Ishikawa (cell line): ENCODE results near the gene BABAM2.

Source experiments
- CEBPB ChIP-seq: IDR thresholded peaks from 2 replicates; pipeline ENCODE4 v1.6.1; 2012
- CREB1 ChIP-seq: IDR thresholded peaks from 2 replicates; pipeline ENCODE4 v1.6.1; 2012; ENCODE audit warnings: low read depth
- EGR1 ChIP-seq: IDR thresholded peaks from 2 replicates; pipeline ENCODE4 v1.6.1; 2012
- EP300 ChIP-seq: IDR thresholded peaks from 2 replicates; pipeline ENCODE4 v1.6.1; 2012; ENCODE audit warnings: borderline replicate concordance
- FOXM1 ChIP-seq: IDR thresholded peaks from 2 replicates; pipeline ENCODE4 v1.6.1; 2012; ENCODE audit warnings: low read depth, borderline replicate concordance
- MAX ChIP-seq: IDR thresholded peaks from 2 replicates; pipeline ENCODE4 v1.6.1; 2012
- NFIC ChIP-seq: IDR thresholded peaks from 2 replicates; pipeline ENCODE4 v1.6.1; 2012
- RAD21 ChIP-seq: IDR thresholded peaks from 2 replicates; pipeline ENCODE4 v1.6.1; 2012; ENCODE audit warnings: low read depth
- TAF1 ChIP-seq: IDR thresholded peaks from 2 replicates; pipeline ENCODE4 v1.6.1; 2012; ENCODE audit warnings: low read depth, mild to moderate bottlenecking
- TCF12 ChIP-seq: IDR thresholded peaks from 2 replicates; pipeline ENCODE4 v1.6.1; 2012; ENCODE audit warnings: low read depth
- TEAD4 ChIP-seq: IDR thresholded peaks from 2 replicates; pipeline ENCODE4 v1.6.1; 2012
- USF1 ChIP-seq: IDR thresholded peaks from 2 replicates; pipeline ENCODE4 v1.6.1; 2012
- YY1 ChIP-seq: IDR thresholded peaks from 2 replicates; pipeline ENCODE4 v1.6.1; 2012; ENCODE audit warnings: low read depth
- ZBTB7A ChIP-seq: IDR thresholded peaks from 2 replicates; pipeline ENCODE4 v1.6.1; 2012; ENCODE audit warnings: low read depth
- TF ChIP-seq, protein P1 (sequence below): IDR thresholded peaks from 2 replicates; pipeline ENCODE4 v1.6.1; 2012; ENCODE audit warnings: low read depth, mild to moderate bottlenecking

The BABAM2 gene

GRCh38 chr2:27977731-27978312 lies 87.3 kb downstream of the BABAM2 start:
- TF ChIP-seq CREB1, result no peak
- no peak for TF ChIP-seq YY1
- TF ChIP-seq EP300, result peak; percentile 36; the same call in 1 of the 2 replicates
- no peak for TF ChIP-seq CEBPB
- TF ChIP-seq TAF1, result no peak

GRCh38 chr2:27980242-27980641 lies 89.7 kb downstream of the BABAM2 start:
- TF ChIP-seq USF1, result no peak
- TF ChIP-seq TCF12, result no peak
- TF ChIP-seq TEAD4, result peak; percentile 29; the same call in 1 of the 2 replicates
- TF ChIP-seq CEBPB, result no peak
- TF ChIP-seq CREB1, result no peak
- TF ChIP-seq, protein P1, sequence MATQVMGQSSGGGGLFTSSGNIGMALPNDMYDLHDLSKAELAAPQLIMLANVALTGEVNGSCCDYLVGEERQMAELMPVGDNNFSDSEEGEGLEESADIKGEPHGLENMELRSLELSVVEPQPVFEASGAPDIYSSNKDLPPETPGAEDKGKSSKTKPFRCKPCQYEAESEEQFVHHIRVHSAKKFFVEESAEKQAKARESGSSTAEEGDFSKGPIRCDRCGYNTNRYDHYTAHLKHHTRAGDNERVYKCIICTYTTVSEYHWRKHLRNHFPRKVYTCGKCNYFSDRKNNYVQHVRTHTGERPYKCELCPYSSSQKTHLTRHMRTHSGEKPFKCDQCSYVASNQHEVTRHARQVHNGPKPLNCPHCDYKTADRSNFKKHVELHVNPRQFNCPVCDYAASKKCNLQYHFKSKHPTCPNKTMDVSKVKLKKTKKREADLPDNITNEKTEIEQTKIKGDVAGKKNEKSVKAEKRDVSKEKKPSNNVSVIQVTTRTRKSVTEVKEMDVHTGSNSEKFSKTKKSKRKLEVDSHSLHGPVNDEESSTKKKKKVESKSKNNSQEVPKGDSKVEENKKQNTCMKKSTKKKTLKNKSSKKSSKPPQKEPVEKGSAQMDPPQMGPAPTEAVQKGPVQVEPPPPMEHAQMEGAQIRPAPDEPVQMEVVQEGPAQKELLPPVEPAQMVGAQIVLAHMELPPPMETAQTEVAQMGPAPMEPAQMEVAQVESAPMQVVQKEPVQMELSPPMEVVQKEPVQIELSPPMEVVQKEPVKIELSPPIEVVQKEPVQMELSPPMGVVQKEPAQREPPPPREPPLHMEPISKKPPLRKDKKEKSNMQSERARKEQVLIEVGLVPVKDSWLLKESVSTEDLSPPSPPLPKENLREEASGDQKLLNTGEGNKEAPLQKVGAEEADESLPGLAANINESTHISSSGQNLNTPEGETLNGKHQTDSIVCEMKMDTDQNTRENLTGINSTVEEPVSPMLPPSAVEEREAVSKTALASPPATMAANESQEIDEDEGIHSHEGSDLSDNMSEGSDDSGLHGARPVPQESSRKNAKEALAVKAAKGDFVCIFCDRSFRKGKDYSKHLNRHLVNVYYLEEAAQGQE, result no peak
- TF ChIP-seq EGR1, result no peak

GRCh38 chr2:27984153-27984552 lies 93.6 kb downstream of the BABAM2 start:
- TF ChIP-seq TAF1, result no peak
- no peak for TF ChIP-seq ZBTB7A
- no peak for TF ChIP-seq TEAD4
- TF ChIP-seq CEBPB, result no peak
- TF ChIP-seq USF1, result no peak
- TF ChIP-seq NFIC, result no peak
- TF ChIP-seq TCF12, result no peak
- TF ChIP-seq FOXM1, result no peak
- TF ChIP-seq EP300, result no peak

DNA sequence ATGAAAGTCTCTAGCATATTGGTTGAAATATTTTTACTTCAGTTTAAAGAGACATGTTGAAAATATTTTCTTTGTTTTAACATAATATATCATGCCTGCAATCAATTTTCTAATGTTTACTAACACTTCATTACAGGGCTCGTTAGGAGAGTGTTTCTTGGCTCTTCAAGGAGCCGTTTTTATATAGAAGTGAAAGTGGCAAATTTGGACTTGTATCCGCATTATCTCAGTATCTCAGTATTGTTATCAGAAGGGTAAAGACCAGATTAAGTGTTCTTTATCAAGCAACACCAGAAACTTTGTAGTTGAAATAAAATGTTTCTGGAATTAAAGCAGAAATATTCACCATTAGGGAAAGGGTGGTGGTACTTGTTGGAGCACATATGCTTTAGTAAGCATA lies 97.8 kb downstream of the BABAM2 start:
- TF ChIP-seq EP300 (no peak), ZBTB7A (no peak), CEBPB (no peak), EGR1 (no peak), TEAD4 (no peak), TCF12 (no peak), CREB1 (no peak), YY1 (no peak), FOXM1 (no peak), RAD21 (no peak), NFIC (no peak)
- TF ChIP-seq, protein P1, result no peak

DNA sequence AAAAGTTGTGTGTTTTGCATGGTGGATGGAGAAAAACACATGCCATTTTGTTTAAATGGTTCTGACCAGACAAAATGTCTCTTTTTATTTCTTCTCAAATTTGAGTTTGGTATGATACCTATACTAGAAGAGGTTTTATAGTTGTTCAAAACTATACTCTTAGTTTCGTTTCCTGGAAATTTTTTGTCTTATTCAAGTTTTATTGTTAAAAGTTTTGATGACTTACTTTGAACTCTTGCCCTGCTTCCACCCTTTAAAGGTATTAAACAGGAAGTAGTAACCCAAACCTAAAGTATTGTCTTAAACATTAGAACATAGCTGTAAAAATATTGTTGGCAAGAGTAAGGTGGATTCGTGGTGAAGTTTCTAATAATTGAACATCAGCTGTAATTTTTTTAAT lies 98.2 kb downstream of the BABAM2 start:
- TF ChIP-seq RAD21 (no peak), TCF12 (no peak), MAX (no peak), YY1 (no peak), FOXM1 (no peak), ZBTB7A (no peak), USF1 (no peak), EGR1 (no peak), EP300 (no peak), CEBPB (no peak), TAF1 (no peak), TEAD4 (no peak), NFIC (no peak), CREB1 (no peak)
- TF ChIP-seq, protein P1, result no peak
